H1 (cell line): ENCODE data around the gene WDR64. TPM values are rescaled to one million over a fixed set of nuclear protein-coding genes. Genes with fewer than 3 reads are reported as not detected.

Source experiments
- CTBP2 ChIP-seq: IDR thresholded peaks from 2 replicates; pipeline ENCODE4 v1.7.0; 2011; ENCODE audit warnings: borderline replicate concordance, mild to moderate bottlenecking, moderate library complexity, mixed read lengths, low read length; ENCODE audit not compliant: insufficient read depth, insufficient read length
- EGR1 ChIP-seq: IDR thresholded peaks from 2 replicates; pipeline ENCODE4 v1.6.1; 2011; ENCODE audit warnings: low read depth, low read length, borderline replicate concordance
- FOSL1 ChIP-seq: IDR thresholded peaks from 2 replicates; pipeline ENCODE4 v1.6.1; 2011; ENCODE audit warnings: mild to moderate bottlenecking, low read depth, low read length, moderate library complexity; ENCODE audit not compliant: insufficient read depth
- JUN ChIP-seq: IDR thresholded peaks from 2 replicates; pipeline ENCODE4 v1.6.1; 2011; ENCODE audit warnings: low read depth, mild to moderate bottlenecking, improper control_type of control experiment, low read length
- RFX5 ChIP-seq: IDR thresholded peaks from 2 replicates; pipeline ENCODE4 v1.6.1; 2011; ENCODE audit warnings: low read depth, low read length, improper control_type of control experiment, borderline replicate concordance
- polyA plus RNA-seq, 7 experiments: library from polyadenylated mRNA; depleted of rRNA in 3 of 7; stranded (reverse) in 5 of 7; unstranded in 2 of 7; fragments of >200 nt in 5 of 7; fragments of 200-250 nt in 2 of 7; gene quantifications; 1 replicate in 5 of 7; 2 replicates in 1 of 7; 4 replicates in 1 of 7; pipeline versions ENCODE4 v1.2.1 to v1.2.3, GENCODE V29; 2011 to 2013; ENCODE audit warnings: missing spikeins in 2 of 7, mixed read lengths in 2 of 7
- total RNA-seq: library from RNA; stranded (reverse); fragmentation: NEBNext Ultra II Directional; extraction: Animal tissue kit (Norgen Biotek cat#: 25700); gene quantifications from 2 replicates; pipeline ENCODE4 v1.2.1, GENCODE V29; 2021
- TF ChIP-seq, protein P1 (sequence below): IDR thresholded peaks from 2 replicates; pipeline ENCODE4 v1.6.1; 2012; ENCODE audit warnings: inconsistent platforms
- TF ChIP-seq, protein P2 (sequence below): IDR thresholded peaks from 2 replicates; pipeline ENCODE4 v1.6.1; 2011; ENCODE audit warnings: low read length, improper control_type of control experiment

Gene WDR64
- total and polyA plus RNA-seq, 2 of the 8 experiments (the other 6 are each of a cell fraction or from before 2014, with no cell fraction given): 0.02 TPM; not detected in 1

DNA sequence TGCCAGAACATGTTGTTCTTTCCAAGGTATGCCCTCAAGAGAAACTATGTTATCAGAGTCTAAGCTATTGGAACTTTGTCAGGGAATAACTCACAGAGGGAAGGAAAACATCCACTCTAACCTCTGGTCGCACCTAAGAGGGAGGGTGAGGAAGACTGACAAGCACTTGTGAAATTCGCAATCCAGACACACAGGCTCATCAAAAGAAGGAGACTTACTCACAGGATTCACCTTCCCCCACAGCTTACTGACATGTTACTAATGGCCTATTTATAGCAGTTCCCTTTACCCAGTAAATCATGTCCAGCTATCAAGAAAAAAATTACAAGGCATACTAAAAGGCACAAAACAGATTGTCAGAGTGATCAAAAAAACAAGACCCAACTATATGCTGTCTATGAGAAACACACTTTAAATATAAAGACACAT lies 36.9 kb downstream of the WDR64 start (continued):
- TF ChIP-seq EGR1: no peak
- TF ChIP-seq, protein P1, sequence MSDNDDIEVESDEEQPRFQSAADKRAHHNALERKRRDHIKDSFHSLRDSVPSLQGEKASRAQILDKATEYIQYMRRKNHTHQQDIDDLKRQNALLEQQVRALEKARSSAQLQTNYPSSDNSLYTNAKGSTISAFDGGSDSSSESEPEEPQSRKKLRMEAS: no peak
- no peak for TF ChIP-seq FOSL1
- no peak for TF ChIP-seq CTBP2
- TF ChIP-seq JUN: no peak
- TF ChIP-seq, protein P2, sequence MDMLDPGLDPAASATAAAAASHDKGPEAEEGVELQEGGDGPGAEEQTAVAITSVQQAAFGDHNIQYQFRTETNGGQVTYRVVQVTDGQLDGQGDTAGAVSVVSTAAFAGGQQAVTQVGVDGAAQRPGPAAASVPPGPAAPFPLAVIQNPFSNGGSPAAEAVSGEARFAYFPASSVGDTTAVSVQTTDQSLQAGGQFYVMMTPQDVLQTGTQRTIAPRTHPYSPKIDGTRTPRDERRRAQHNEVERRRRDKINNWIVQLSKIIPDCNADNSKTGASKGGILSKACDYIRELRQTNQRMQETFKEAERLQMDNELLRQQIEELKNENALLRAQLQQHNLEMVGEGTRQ: no peak
- TF ChIP-seq RFX5: no peak
- TF ChIP-seq, all 59 proteins: peak for 0
